Choroid plexus epithelial cell (primary cell): ENCODE measurements around the gene TICRR.

ENCODE experiments used
- DNase-seq: peaks from one replicate; pipeline ENCODE4 v3.0.0-alpha.2; 2010; ENCODE audit warnings: low read depth
- H3K4me3 ChIP-seq: 2 replicates; pipeline ENCODE4 v1.5.1; 2011; ENCODE audit warnings: low read depth, mild to moderate bottlenecking, control low read depth, low read length, moderate library complexity
- CTCF ChIP-seq: conservative IDR thresholded peaks from 2 replicates; pipeline ENCODE4 v1.5.1; 2011; ENCODE audit warnings: low read depth, mild to moderate bottlenecking, control low read depth, inconsistent platforms, low read length, moderate library complexity

The TICRR gene

GRCh38 chr15:89628301-89628700, 53.0 kb downstream of the TICRR start:
- H3K4me3 ChIP-seq = no peak overlapping the region
- DNase-seq = no peak
- TF ChIP-seq CTCF = no peak

DNA sequence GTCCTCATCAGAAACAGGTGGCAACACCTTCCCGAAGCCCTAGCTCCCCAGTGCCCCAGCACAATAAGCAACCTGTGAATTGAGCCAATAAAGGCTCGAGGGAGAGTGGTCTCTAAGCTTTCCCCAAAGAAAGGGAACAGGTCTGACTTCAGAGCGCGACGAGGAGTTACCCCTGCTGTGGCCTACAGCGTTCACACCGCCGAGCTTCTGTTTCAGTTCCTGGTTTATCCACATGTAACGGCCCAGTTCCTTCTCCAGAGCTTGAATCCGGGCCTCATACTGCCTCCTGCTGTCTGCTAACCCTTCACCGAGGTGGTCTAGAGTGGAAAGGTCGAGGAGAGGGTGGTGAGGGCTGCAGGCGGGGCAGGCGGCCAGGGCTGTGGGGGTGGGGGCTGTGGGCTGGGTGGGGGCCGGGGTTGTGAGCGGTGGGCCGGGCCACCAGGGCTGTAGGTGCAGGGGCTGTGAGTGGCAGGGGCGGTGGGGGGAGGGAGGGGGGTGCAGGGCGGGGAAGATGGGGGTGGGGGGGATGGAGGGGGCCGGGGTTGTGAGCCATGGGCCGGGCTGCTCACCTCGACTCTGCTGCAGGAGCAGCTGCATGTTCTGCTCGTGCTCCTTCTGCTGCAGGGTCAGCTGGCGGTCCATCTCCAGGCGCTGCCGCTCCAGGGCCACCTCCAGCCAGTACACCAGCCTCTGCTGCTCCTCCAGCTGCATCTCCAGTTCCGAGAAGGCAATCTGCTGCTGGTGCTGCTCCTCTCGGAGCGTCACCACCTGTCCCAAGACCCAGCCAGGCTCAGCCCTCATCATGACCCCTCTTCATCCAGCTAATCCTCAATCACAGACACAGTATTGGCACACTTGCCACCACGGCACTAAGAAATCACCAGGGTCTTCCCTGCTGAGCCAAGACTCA, 53.8 kb downstream of the TICRR start:
- DNase-seq = no peak
- no peak overlapping the region for H3K4me3 ChIP-seq
- no peak for TF ChIP-seq CTCF

DNA sequence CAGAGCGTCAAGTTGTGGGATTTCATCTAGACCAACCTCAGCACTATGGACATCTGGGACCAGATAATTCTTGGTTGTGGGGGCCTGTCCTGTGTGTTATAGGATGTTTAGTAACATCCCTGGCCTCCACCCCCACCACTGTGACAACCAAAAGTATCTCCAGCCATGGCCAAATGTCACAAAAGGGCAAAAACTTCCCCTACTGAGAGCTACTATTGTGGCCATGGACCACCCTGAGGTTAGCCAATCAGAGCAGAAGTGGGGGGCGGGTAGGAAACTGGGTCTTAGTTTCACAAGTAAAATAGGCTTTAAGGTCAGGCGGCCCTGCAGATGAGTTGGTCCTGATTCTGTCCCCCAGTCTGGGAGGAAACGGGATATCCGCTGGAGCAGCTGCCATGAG, 54.6 kb downstream of the TICRR start:
- no peak for TF ChIP-seq CTCF
- no peak for DNase-seq
- H3K4me3 ChIP-seq = no peak overlapping the region

- TF ChIP-seq CTCF = no peak
- DNase-seq = no peak
- H3K4me3 ChIP-seq = no peak overlapping the region
These were observed 55.0 kb downstream of the TICRR start for GRCh38 chr15:89630260-89630659.

DNA sequence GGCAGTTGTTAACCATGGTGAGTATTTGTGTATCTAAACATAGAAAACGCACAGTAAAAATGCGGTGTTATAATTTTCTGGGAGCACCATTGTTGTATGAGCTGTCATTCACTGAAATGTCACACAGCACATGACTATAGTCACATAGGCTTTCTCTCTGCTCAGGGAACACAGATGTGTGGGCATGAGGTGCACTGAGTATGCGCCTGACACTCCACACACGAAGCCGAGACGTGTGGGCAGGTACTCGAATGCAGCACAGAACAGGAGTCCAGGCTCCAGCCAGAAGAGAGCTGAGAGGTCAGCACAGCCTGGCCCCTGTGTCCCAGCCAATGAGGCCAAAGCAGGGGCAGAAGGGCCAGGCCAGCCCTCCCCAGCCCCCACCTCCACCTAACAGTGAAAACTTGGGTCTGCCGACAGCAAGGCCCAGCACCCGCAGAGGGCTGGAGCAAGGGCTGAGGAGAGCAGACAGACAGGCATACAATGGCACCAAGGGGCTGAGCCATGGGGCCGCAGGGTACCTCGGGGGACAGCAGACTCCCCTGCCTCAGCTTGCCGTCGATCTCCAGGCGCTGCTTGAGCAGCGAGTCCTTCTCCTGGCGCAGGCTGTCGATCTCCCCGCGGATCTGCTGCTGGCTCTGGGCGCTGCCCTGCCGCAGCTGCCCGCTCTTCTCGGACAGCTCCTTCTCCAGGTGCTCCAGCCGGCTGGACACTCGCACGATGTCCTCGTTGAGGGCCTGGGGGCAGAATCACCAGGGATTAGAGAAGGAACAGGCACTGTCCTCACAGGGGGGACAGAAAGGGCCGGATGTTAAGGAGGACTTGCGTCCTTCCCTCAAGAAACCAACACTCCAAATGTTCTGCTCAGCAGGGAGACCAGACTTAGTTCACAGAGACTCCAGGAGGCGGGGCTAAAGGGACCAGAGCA, 56.0 kb downstream of the TICRR start:
- H3K4me3 ChIP-seq = no peak overlapping the region
- no peak for DNase-seq
- no peak for TF ChIP-seq CTCF

- no peak for TF ChIP-seq CTCF
- no peak for DNase-seq
- H3K4me3 ChIP-seq = no peak overlapping the region
These were observed 56.6 kb downstream of the TICRR start for GRCh38 chr15:89631902-89632264.
